HG03025 (cell line): ENCODE data around the gene GDF10.

ENCODE experiments used
- ATAC-seq: cut with Tn5 transposase; IDR thresholded peaks from one replicate; pipeline ENCODE4 v1.9.1; 2021; ENCODE audit warnings: mild to moderate bottlenecking, moderate library complexity; ENCODE audit not compliant: unreplicated experiment, low FRiP score

GDF10 gene

GRCh38 chr10:47269294-47269693, 30.7 kb upstream of the GDF10 start:
- no peak for ATAC-seq

- ATAC-seq, result no peak
Measured at GRCh38 chr10:47276071-47276470, 23.9 kb upstream of the GDF10 start.

DNA sequence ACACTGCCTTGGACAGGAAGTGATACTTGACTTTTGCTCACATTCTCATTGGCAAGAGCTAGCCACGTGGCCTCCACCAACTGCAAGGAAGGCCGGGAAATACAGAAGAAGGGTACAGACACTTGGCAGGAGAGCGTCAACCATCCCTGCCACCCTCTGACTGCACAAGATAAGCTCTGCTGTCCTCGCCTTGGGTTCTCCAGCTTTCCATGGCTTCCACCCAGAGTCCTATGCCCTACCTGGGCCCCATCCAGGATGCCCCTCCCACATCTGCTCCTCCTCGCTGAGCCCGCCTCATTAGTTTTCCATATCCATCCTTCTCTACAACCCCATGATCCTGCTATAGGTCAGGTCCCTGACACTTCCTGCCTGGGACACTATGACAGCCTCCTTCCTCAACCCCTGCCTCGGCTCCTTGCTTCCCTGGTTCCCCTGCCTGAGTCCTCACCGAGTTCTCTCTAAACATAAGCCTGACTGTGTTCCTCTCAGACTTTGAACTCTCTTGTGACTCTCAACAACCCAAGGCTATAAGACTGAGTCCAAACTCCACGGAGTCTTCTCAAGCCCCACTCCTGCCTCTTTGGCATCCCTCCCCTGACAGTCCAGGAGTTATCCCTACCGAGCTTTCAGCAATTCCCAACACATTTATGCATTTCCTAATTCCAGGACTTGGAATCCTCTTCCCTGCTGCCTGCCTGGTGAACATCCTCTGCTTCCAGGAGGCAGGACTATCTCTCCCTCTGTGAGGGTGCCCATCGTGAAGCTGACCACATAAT, 23.2 kb upstream of the GDF10 start:
- ATAC-seq, result no peak

DNA sequence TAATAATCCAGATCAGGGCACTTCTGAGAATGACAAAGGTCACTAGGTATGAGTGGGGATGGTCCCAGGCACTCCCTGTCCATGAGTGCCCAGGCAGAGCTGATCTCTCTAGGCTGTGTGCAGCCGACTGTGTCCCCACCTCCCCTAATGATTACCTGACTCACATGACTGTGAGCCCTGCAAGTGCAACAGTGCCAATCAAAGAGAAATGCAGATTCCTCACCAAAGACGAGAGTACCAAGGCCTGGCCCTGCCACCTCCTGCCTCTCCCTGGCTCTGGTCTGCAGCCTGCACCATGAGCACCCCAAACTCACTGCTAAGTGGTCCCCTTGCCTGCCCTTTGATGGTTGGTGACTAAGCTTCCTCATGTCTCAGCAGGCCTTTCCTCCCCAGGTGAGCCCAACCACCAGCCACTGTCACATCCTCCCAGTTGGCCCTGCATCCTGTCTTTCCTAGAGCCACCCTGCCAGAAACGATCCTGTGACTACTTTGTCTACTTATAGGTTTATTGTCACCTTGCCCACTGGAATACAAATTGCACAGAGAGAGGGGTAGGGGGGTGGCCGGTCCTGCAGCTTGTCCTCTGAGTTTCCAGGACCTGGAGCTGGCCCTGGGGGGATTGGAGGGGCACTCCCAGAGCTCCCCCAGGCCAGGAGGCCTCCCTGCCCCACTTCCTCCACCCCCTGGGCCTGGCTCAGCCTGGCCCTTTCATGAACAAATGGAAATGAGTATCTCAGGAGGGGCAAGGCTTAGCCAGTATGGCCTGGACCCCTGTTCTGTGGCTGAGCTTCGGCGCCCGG, 22.4 kb upstream of the GDF10 start:
- no peak for ATAC-seq

DNA sequence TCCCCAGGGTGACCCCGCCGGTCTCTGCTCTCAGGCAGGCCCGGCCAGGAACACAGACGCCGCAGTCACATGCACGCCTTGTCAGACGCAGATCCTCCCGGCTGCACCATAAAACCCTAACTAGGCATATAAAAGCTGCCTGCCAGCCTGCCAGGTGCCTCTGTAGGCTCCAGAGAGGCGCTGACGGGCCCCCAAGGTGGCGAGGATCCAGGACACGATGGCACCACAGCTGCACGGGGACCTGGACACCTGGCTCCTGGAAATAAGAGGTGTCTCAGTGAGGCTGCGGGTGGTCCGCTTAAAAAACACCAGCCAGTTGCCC, 21.9 kb upstream of the GDF10 start:
- ATAC-seq, result no peak

DNA sequence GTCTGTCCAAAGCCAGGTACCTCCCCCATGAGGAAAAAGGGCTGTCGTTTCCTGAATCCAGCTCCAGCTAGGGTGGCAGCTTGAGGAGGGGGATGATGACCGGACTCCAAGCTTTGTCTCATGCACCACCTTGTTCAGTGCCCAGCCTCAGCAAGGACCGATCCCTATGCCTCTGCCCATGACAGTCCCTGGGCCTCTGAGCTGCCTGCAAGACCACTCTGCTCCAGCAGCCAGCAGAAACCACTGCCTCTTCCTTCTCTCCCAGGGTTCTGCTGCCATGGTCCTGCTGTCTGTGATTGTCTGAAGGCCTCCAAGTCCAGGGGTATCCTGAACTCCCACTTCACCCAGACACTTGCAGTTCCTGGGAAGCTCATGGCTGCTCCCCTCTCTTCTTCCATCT, 21.3 kb upstream of the GDF10 start:
- no peak for ATAC-seq

GRCh38 chr10:47279276-47279675, 20.7 kb upstream of the GDF10 start:
- ATAC-seq, result no peak

- no peak for ATAC-seq
Measured at GRCh38 chr10:47282005-47282656, 17.9 kb upstream of the GDF10 start.

DNA sequence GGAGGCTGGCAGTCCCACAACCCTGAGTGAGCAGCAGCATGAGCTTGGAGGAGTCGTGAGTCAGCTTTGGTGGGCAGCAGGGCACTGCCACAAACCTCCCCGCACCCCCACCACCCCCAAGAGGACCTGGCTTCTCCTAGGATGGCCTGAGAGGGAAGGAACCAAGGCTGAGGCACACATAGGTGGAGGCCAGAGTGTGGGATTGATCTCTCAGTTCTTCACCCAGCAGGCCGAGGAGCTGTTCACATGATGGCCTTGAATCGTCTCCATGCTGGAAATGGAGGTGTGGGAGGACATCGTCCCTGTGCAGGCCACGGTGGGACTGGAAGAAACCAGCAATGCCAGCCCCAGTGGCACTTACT, 17.4 kb upstream of the GDF10 start:
- ATAC-seq, result no peak

- no peak for ATAC-seq
Measured at GRCh38 chr10:47283101-47283630, 16.8 kb upstream of the GDF10 start.

DNA sequence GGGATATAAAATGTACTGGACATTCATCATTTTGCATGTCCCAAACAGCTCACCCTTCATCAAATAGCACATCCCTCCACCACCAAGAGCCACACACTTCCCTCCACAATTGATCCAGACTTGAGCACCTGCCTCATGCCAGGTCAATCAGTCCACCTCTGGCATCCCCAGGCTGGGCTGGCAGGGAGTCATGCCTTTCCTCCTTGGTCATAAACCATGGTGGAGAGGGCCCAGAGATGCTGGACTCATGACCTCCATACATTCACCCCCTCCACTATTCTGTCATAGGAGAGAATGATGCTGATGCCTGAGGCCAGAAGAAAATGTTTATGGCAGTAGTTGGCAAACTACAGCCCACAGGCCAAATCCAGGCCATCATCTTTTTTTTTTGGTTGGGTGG, 16.1 kb upstream of the GDF10 start:
- ATAC-seq, result no peak

DNA sequence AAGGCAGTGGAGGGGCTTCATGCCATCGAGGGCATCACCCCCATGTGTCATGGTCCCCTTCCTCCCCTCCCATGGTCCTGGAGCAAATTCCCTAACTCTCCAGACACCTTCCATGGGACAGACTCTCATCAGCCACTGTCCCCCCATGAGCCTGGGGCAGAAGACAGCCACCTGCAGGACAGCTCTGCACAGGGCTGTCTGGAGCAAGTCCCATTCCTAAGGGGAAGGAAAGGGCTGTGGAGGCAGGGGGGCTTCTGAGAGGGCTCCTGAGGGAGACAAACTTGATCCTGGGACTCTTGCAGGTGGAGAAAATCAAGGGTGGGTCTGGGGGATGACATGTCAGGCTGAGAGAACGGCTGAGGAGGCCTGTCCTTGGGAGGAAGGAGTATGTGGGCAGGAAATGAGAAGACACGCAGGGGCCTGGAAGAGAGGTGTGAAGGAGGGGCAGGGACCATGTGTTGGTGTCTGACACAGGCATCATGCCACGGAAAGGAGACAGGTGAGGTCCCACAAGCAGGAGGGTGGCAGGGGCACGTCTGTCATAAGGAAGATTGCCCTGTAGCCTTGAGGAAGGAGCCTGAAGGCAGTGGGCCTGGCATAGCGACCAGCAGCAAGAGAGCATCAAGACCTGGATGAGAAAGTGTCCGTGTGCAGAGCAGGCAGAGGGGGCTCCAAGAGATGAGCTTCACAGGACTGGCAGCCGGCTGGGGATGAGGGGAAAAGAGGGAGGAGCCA, 14.4 kb upstream of the GDF10 start:
- no peak for ATAC-seq

DNA sequence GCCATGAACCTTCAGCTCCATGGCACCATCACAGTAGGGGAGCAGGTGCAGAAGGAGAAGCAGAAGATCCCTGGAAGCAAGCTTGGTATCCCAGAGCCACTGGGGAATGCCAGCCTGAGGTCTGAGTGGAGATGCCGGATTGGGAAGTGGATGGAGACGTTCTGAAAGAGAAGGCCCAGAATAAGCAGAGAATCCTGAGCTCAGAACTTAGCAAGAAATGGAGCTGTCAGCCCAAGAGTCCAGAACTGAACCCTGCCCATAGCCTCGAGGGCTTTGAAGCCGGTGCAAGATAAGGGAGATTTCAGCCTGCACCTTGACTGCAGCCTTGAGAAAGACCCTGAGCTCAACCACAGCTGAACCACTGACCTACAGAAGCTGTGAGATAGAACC, 13.9 kb upstream of the GDF10 start:
- ATAC-seq, result no peak

DNA sequence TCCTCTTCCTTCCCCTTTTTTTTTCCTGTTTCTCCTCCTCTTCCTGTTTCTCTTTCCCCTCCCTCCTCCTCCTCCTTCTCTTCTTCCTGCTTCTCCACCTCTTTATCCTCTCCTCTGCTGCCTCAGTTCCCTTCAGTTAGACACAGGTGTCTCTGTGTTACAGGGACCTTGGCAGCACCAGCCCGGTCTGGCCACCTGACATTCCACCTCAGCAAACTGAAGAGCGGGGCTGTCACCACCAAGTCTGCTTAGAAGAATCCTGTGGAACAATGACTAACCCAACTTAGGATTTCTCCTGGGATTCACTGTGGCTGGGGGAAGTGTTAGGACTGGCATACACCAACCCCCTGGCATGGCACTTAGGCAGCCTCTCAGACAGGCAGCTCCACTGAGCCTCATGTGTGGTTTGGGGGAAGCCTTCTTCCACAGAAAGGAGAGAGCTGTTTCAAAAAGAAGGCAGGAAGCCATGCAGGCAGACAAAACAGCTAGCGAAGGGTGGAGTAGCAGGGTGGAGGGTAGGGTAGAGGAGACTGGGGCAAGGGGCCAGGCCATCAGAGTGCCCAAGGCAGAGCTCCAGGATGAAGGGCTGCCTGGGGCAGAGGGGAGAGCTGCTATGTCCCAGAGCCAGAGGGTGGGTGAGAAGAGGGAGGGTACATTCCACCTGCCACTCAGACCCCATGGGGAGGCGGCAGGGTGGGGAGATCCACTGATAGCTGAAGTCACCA, 13.2 kb upstream of the GDF10 start:
- no peak for ATAC-seq

GRCh38 chr10:47287365-47287802, 12.6 kb upstream of the GDF10 start:
- no peak for ATAC-seq

GRCh38 chr10:47287805-47288204, 12.2 kb upstream of the GDF10 start:
- ATAC-seq, result no peak

- ATAC-seq, result no peak
Measured at GRCh38 chr10:47288236-47288635, 11.8 kb upstream of the GDF10 start.

DNA sequence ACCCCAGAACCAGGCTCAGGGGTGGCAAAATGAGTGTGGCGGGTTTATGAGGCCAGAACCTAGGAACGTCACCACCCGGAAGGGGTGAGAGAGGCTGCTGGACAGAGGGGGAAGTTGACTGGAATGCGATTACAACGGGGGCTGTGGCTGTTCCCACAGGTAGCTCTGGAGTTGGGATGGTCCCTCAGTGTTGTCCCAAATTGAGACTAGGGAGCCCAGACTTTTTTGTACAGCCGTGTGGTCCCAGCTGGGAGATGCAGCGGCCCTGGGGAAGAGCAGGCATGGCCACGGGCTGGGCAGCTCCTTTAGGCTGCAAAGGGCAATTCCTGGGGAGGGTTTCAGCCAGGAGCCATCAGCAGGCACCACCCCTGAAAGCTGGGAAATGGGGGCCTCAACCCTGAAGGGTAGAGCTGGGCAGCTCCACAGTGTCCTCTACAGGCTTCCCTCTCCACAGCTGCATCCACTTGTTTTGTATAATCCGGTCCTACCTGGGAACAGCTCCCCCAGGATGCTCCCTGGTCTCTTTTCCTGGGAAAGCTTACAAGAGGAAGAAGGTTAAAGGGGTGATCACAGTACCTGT, 11.0 kb upstream of the GDF10 start:
- ATAC-seq, result no peak

GRCh38 chr10:47289921-47290320, 10.1 kb upstream of the GDF10 start:
- no peak for ATAC-seq

DNA sequence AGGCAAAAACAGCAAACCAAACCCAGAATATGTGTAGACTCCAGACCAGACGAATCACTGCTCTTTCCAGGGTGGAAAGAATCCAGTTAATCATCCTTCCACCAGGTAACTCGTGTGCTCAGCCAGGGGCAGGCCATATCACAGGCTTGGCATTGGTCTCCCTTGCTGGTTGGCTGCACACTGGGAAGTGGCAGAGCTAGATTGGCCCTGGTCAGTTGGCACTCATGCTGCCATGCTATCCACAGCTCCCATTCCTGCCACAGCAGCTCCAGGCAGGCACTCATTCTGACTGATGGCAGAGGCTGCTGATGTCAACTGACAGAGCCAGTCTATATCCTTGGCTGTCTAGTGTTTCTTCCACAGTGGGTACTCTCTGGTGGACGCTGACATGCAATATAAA, 9.7 kb upstream of the GDF10 start:
- no peak for ATAC-seq
